Mesothelial cell of epicardium (in vitro differentiated cells): ENCODE measurements around the gene SOWAHD. TPM values are rescaled to one million over a fixed set of nuclear protein-coding genes. Genes with fewer than 3 reads are reported as not detected.
A peak's percentile ranks its signal among the peaks of the same experiment; 100 is the strongest.

Experiments used
- DNase-seq, 2 experiments: peaks; one replicate each; pipeline ENCODE4 v3.0.0; 2021; ENCODE audit warnings: low spot score in 2 of 2; ENCODE audit not compliant: unreplicated experiment in 2 of 2
- H3K27ac Mint-ChIP-seq: 2 replicates; pipeline ENCODE4 v1.8.0; 2021; ENCODE audit warnings: mixed read lengths
- H3K27me3 Mint-ChIP-seq: 2 replicates; pipeline ENCODE4 v1.8.0; 2021; ENCODE audit warnings: low read depth, mixed read lengths
- H3K36me3 Mint-ChIP-seq: 2 replicates; pipeline ENCODE4 v1.8.0; 2021; ENCODE audit warnings: mixed read lengths
- H3K4me1 Mint-ChIP-seq: 2 replicates; pipeline ENCODE4 v1.8.0; 2021; ENCODE audit warnings: mixed read lengths
- H3K4me3 Mint-ChIP-seq: 2 replicates; pipeline ENCODE4 v1.8.0; 2021; ENCODE audit warnings: mild to moderate bottlenecking, moderate library complexity, mixed read lengths
- H3K9me3 Mint-ChIP-seq: 2 replicates; pipeline ENCODE4 v1.8.0; 2021; ENCODE audit warnings: mixed read lengths
- total RNA-seq: library from RNA; stranded (reverse); gene quantifications from 3 replicates; pipeline ENCODE4 v1.2.1, GENCODE V29; 2021
- TF ChIP-seq, protein P1 (sequence below): fragments of 200-600 bp; sonication (generic); IDR thresholded peaks from one replicate; pipeline ENCODE4 v1.5.0; 2021; ENCODE audit warnings: antibody characterized with exemption; ENCODE audit not compliant: unreplicated experiment

SOWAHD gene
- total RNA-seq, 1 donor from 2014 or later = not detected

DNA sequence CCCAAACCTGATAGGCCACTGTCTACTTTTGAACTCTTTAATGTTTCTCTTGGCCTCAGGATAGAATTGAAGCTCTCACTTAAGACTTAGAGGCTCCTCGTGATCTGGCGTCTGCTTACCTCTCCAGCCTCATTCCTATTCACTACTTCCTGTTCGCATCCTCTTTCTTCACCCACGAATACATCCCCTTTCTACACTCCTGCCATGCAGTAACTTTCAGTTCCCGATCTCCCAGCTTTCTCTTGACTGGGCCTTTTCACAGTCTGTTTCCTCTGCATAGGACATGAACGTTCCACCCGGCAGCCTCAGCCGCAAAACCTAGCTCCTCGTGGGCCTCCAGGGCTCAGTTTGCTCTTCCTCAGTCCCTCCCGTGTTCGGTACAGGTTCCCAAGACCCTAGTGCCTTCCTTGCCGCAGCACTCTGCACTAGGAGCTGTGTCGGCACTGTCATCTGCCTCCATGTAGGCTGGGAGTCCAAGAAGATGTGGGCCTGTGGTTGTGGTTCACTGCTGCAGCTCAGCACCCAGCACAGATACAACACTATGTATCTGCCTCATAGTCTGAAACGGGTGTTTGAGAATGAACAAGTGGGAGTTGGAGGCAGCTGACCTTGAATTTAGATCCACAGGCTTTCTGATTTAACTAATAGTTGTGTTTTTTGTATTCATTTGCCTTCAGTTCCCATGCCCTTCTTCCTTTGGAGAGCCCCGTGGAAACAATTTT is 17.3 kb downstream of the SOWAHD start:
- TF ChIP-seq, protein P1, sequence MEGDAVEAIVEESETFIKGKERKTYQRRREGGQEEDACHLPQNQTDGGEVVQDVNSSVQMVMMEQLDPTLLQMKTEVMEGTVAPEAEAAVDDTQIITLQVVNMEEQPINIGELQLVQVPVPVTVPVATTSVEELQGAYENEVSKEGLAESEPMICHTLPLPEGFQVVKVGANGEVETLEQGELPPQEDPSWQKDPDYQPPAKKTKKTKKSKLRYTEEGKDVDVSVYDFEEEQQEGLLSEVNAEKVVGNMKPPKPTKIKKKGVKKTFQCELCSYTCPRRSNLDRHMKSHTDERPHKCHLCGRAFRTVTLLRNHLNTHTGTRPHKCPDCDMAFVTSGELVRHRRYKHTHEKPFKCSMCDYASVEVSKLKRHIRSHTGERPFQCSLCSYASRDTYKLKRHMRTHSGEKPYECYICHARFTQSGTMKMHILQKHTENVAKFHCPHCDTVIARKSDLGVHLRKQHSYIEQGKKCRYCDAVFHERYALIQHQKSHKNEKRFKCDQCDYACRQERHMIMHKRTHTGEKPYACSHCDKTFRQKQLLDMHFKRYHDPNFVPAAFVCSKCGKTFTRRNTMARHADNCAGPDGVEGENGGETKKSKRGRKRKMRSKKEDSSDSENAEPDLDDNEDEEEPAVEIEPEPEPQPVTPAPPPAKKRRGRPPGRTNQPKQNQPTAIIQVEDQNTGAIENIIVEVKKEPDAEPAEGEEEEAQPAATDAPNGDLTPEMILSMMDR = no peak
- Mint-ChIP-seq H3K27me3 (no peaks in the 10 kb centered on the region), H3K4me1 (no peaks in the 10 kb centered on the region), H3K9me3 (peaks cover 13% of the 10 kb centered on the region), H3K36me3 (no peaks in the 10 kb centered on the region), H3K27ac (no peak overlapping the region), H3K4me3 (no peak overlapping the region)
- no peak for DNase-seq

DNA sequence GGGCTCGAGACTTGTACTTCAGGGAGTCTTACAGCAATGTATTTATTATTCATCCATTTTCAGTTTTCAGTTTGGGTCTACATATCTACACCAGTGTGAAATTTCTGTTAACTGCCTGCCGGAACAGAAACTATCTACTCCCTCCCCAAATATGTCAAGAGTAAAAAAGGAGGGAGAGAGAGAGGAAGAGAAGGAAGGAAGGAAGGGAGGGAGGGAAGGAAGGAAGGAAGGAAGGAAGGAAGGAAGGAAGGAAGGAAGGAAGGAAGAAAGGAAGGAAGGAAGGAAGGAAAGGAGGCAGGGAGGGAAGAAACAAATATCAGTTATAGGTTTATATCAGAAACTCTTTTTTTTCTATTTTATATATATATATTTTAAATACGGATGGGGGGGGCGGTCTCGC is 20.4 kb downstream of the SOWAHD start:
- no peak for DNase-seq
- Mint-ChIP-seq H3K4me3 (no peak overlapping the region), H3K27me3 (no peaks in the 10 kb centered on the region), H3K9me3 (peaks cover 8% of the 10 kb centered on the region), H3K27ac (no peak overlapping the region), H3K36me3 (peaks cover 10% of the 10 kb centered on the region), H3K4me1 (no peaks in the 10 kb centered on the region)
- TF ChIP-seq, protein P1 = no peak

DNA sequence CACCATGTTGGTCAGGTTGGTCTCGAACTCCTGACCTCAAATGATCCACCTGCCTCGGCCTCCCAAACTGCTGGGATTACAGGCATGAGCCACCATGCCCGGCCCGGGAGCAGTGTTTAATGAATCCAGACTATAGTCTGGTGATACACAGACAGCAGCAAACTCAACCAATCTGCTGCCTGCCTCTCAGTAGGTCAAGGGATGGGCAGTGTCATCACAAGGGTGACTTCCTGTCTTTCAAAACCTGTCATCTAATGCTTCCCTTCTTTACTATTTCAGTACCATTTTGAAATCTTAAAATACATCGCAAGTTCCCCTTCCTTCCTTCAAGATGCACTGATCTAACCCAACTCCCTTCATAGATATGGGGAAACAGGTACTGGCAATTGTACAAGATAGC is 24.6 kb downstream of the SOWAHD start:
- Mint-ChIP-seq H3K4me3 (no peak overlapping the region), H3K27me3 (no peaks in the 10 kb centered on the region), H3K4me1 (peaks cover 3% of the 10 kb centered on the region), H3K36me3 (peaks cover 19% of the 10 kb centered on the region), H3K9me3 (no peaks in the 10 kb centered on the region), H3K27ac (no peak overlapping the region)
- TF ChIP-seq, protein P1 = no peak
- DNase-seq = no peak

DNA sequence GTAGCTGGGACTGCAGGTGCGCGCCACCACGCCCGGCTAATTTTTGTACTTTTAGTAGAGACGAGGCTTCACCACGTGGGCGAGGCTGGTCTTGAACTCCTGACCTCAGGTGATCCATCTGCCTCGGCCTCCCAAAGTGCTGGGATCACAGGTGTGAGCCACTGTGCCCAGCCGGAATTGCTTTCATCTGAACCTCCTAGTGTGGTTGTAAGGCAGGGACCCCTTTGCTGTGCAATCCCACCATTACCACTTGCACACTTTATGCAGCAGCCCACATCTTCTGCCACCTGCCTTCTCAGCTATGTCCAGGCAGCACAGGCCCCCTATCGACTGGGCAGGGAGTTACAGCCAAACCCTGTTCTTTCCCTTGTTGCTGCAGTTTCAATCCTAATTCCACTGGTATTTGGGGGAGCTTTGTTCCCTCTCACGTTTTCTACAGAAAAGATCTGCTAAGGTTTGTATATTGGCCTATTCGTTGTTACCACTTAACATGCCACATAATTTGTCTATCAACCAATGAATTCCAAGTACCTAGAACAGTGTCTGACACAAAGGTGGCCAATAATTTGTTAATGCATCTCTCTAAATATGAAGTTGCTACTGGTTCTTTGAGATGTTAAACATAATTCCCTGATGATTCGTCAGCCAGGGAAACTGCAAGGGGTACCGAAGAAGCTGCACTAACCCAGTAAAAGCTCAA is 26.5 kb downstream of the SOWAHD start:
- peaks cover 19% of the 10 kb centered on the region for H3K36me3 Mint-ChIP-seq
- H3K27me3 Mint-ChIP-seq = no peaks in the 10 kb centered on the region
- no peaks in the 10 kb centered on the region for H3K9me3 Mint-ChIP-seq
- no peak overlapping the region for H3K27ac Mint-ChIP-seq
- no peak overlapping the region for H3K4me3 Mint-ChIP-seq
- TF ChIP-seq, protein P1 = no peak
- DNase-seq = no peak
- H3K4me1 Mint-ChIP-seq = peaks cover 14% of the 10 kb centered on the region

DNA sequence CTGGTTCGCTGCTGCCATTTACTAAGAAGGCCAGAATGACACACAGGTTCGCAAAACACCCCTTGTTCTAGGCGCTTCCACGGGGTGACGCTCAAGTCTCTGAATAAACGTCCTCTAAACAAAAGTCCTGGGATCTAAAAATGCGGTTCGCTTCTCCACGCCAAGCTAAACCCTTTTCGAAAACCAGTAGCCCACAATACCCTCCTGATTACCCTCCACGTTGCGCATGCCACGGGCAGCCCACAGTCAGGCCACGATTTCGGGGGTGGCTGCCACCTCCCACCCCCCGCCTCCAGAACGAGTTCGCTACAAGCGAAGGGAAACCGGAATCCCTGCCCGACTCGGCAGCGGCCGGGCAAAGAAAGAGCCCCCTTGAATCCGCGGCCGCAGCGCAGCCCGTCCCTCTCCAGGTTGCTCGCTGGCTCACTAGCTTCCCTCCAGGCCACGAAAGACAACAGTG is 32.6 kb downstream of the SOWAHD start:
- H3K4me1 Mint-ChIP-seq = peaks cover 15% of the 10 kb centered on the region
- DNase-seq = no peak
- H3K36me3 Mint-ChIP-seq = peaks cover 2% of the 10 kb centered on the region
- peak overlapping the region; percentile 97 for H3K27ac Mint-ChIP-seq
- no peaks in the 10 kb centered on the region for H3K27me3 Mint-ChIP-seq
- TF ChIP-seq, protein P1 = no peak
- peaks cover 4% of the 10 kb centered on the region for H3K9me3 Mint-ChIP-seq
- H3K4me3 Mint-ChIP-seq = peak overlapping the region; percentile 94
